DND-41 (cell line): Measurements from ENCODE around the gene DPP3.

Experiments
- ATAC-seq: fragments of 200-7000 bp; cut with Tn5 transposase; 3 replicates; pipeline ENCODE4 v1.9.1; 2021; ENCODE audit warnings: low read depth; ENCODE audit not compliant: insufficient read depth
- DNase-seq: peaks from one replicate; pipeline ENCODE4 v3.0.0-alpha.2; 2020
- H2AFZ ChIP-seq: 2 replicates; pipeline ENCODE4 v1.6.0; 2012; ENCODE audit warnings: low read depth, low read length
- H3K27ac ChIP-seq: 2 replicates; pipeline ENCODE4 v1.5.1; 2012; ENCODE audit warnings: low read length, inconsistent platforms
- H3K27me3 ChIP-seq: fragments of 200-600 bp; sonication (generic); 2 replicates; pipeline ENCODE4 v1.6.0; 2012; ENCODE audit warnings: low read length, mild to moderate bottlenecking, inconsistent platforms; ENCODE audit not compliant: insufficient read depth, poor library complexity
- H3K36me3 ChIP-seq: 2 replicates; pipeline ENCODE4 v1.5.1; 2012; ENCODE audit warnings: low read length, inconsistent platforms; ENCODE audit not compliant: insufficient read depth
- H3K4me1 ChIP-seq: 2 replicates; pipeline ENCODE4 v1.5.1; 2012; ENCODE audit warnings: mild to moderate bottlenecking, low read length; ENCODE audit not compliant: insufficient read depth
- H3K4me2 ChIP-seq: 2 replicates; pipeline ENCODE4 v1.6.0; 2012; ENCODE audit warnings: mild to moderate bottlenecking, moderate library complexity, low read length, inconsistent platforms; ENCODE audit not compliant: insufficient read depth
- H3K4me3 ChIP-seq, 2 experiments: fragments of 200-600 bp in 1 of 2; shearing (Covaris generic) in 1 of 2; 2 replicates each; pipeline ENCODE4 v1.5.1; 2012 to 2016; ENCODE audit warnings: inconsistent platforms in 2 of 2, low read length in 2 of 2, mild to moderate bottlenecking in 2 of 2, low read depth in 1 of 2, moderate library complexity in 1 of 2
- H3K79me2 ChIP-seq: 2 replicates; pipeline ENCODE4 v1.6.0; 2012; ENCODE audit warnings: low read length, inconsistent platforms; ENCODE audit not compliant: insufficient read depth
- H3K9ac ChIP-seq: 2 replicates; pipeline ENCODE4 v1.6.0; 2012; ENCODE audit warnings: low read depth, mild to moderate bottlenecking, inconsistent platforms, low read length, moderate library complexity
- H3K9me3 ChIP-seq: 2 replicates; pipeline ENCODE4 v1.5.1; 2012; ENCODE audit warnings: low read length, moderate library complexity, mild to moderate bottlenecking, inconsistent platforms; ENCODE audit not compliant: insufficient read depth, severe bottlenecking
- H4K20me1 ChIP-seq: 2 replicates; pipeline ENCODE4 v1.6.0; 2012; ENCODE audit warnings: low read length; ENCODE audit not compliant: insufficient read depth
- EZH2 ChIP-seq: IDR thresholded peaks from 3 replicates; pipeline ENCODE4 v1.6.1; 2012; ENCODE audit warnings: borderline replicate concordance, low read depth, mild to moderate bottlenecking, moderate library complexity, low read length, inconsistent platforms; ENCODE audit not compliant: severe bottlenecking
- TF ChIP-seq, protein P1 (sequence below): IDR thresholded peaks from 2 replicates; pipeline ENCODE4 v1.5.1; 2012; ENCODE audit warnings: borderline replicate concordance, low read length, moderate library complexity, mild to moderate bottlenecking; ENCODE audit not compliant: poor library complexity, severe bottlenecking; ENCODE audit errors: extremely low read depth

The DPP3 gene

DNA sequence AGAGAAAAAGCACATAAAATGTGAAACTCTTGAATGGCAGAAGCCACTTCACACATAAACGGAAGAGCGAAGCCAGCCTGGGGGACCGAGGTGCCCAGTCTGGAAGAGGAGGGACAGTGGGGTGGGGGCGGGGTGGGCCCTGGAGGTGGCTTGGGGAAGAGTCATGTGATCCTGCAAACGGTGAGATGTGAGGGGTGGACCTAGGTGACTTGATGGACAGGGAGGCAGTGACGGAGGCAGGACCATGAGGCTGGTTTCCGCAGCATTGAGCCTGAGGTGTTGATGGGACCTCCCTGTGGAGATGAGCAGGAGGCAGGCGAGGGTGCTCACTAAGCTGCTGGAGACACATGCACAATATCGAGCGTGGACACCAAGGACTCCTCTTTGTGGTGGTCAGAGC is 48.8 kb downstream of the DPP3 start:
- no peak overlapping the region for H3K9ac ChIP-seq
- no peak overlapping the region for H3K27ac ChIP-seq
- no peak overlapping the region for H3K4me3 ChIP-seq
- DNase-seq (no peak), ATAC-seq (no peak)
- H4K20me1 ChIP-seq = no peaks in the 10 kb centered on the region
- H3K79me2 ChIP-seq = no peaks in the 10 kb centered on the region
- H3K9me3 ChIP-seq = no peaks in the 10 kb centered on the region
- no peaks in the 10 kb centered on the region for H3K4me1 ChIP-seq
- peaks cover 10% of the 10 kb centered on the region; the same call in 1 of the 2 replicates for H3K36me3 ChIP-seq
- no peaks in the 10 kb centered on the region for H3K27me3 ChIP-seq
- TF ChIP-seq EZH2 = no peak
- TF ChIP-seq, protein P1, sequence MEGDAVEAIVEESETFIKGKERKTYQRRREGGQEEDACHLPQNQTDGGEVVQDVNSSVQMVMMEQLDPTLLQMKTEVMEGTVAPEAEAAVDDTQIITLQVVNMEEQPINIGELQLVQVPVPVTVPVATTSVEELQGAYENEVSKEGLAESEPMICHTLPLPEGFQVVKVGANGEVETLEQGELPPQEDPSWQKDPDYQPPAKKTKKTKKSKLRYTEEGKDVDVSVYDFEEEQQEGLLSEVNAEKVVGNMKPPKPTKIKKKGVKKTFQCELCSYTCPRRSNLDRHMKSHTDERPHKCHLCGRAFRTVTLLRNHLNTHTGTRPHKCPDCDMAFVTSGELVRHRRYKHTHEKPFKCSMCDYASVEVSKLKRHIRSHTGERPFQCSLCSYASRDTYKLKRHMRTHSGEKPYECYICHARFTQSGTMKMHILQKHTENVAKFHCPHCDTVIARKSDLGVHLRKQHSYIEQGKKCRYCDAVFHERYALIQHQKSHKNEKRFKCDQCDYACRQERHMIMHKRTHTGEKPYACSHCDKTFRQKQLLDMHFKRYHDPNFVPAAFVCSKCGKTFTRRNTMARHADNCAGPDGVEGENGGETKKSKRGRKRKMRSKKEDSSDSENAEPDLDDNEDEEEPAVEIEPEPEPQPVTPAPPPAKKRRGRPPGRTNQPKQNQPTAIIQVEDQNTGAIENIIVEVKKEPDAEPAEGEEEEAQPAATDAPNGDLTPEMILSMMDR = no peak
- H2AFZ ChIP-seq = no peak overlapping the region
- H3K4me2 ChIP-seq = no peak overlapping the region

DNA sequence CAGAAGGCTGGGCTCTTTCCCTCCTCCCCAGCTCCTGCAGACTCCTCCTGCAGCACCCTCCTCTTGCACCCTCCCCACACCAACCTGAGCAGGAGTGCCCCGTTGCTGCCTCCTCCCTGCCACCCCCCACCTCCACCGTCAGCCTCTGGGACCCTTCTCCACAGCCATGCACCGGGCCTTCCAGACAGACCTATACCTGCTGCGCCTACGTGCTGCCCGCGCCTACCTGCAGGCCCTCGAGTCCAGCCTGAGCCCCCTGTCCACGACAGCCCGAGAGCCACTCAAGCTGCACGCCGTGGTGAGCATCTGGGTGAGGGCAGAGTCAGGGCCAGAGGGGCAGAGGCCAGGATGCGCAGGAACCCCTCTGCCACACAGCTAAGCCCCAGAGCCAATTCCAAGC is 49.4 kb downstream of the DPP3 start:
- TF ChIP-seq EZH2 = no peak
- TF ChIP-seq, protein P1 = no peak
- no peaks in the 10 kb centered on the region for H4K20me1 ChIP-seq
- no peak overlapping the region for H3K9ac ChIP-seq
- no peak overlapping the region for H3K4me3 ChIP-seq
- H2AFZ ChIP-seq = no peak overlapping the region
- H3K9me3 ChIP-seq = no peaks in the 10 kb centered on the region
- no peaks in the 10 kb centered on the region for H3K79me2 ChIP-seq
- H3K36me3 ChIP-seq = 0 out of 2 replicates have a peak, but pooled peaks cover 7% of the 10 kb centered on the region
- no peaks in the 10 kb centered on the region for H3K27me3 ChIP-seq
- H3K4me2 ChIP-seq = no peak overlapping the region
- H3K4me1 ChIP-seq = no peaks in the 10 kb centered on the region
- ATAC-seq = no peak
- no peak overlapping the region for H3K27ac ChIP-seq
- DNase-seq = no peak

DNA sequence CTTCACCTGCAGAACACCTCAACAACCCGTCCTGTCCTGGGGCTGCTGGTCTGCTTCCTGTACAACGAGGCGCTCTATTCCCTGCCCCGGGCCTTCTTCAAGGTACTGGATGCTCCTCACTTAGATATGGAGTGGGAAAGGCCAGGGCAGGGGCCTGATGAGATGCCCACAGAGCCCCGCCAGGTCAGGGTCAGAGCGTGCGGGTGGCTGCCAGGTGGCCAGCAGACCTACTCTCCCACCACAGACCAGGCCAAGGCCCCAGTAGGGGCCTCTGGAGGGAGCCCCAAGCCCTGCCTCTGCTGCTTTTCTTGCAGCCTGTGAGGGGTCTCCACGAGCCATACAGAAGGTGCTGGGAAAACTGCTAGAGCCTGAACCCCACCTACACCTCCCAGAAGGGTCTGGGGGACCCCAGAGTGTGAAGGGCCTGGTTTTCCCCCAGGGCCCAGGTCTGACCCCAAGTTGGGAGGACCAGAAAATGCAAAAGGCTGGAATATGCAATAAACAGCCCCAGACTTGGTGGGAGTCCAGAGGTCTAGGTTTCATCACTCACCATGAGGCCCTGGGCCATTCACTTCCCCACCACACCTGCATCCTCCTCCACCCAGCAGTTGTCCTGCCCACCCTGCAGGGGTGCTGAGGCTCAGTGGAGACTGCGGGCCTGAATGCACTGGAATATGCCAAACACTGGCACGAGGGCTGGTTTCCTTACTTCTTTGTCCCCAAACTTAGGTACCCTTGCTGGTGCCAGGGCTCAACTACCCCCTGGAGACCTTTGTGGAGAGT is 50.9 kb downstream of the DPP3 start:
- Histone ChIP-seq H4K20me1 (no peaks in the 10 kb centered on the region), H2AFZ (no peak overlapping the region), H3K9ac (no peak overlapping the region), H3K36me3 (0 out of 2 replicates have a peak, but pooled peaks cover 7% of the 10 kb centered on the region), H3K9me3 (no peaks in the 10 kb centered on the region), H3K4me3 (no peak overlapping the region), H3K79me2 (no peaks in the 10 kb centered on the region), H3K4me1 (no peaks in the 10 kb centered on the region), H3K27ac (no peak overlapping the region), H3K27me3 (no peaks in the 10 kb centered on the region), H3K4me2 (no peak overlapping the region)
- no peak for ATAC-seq
- no peak for DNase-seq
- TF ChIP-seq EZH2 = no peak
- TF ChIP-seq, protein P1 = no peak
